Panc1 (cell line): ENCODE measurements around the gene SNCG. TPM values are rescaled to one million over a fixed set of nuclear protein-coding genes. Genes with fewer than 3 reads are reported as not detected.

Source experiments
- ATAC-seq: fragments of 200-7000 bp; cut with Tn5 transposase; 2 replicates; pipeline ENCODE4 v1.9.1; 2020; ENCODE audit warnings: mild to moderate bottlenecking, moderate library complexity
- BruUV-seq: library from RNA; stranded (reverse); fragments of 400-500 nt; replicated peaks from 2 replicates; lab custom pipeline; 2021; lab: Mats Ljungman, UMichigan
- CTCF ChIA-PET: fragments of 300-600 bp; sonication (Branson Sonifier 250); formaldehyde crosslinking; loops from one replicate; lab custom pipeline; 2022; ENCODE audit warnings: antibody characterized with exemption; lab: Charles Lee
- POLR2A ChIA-PET: fragments of 300-600 bp; sonication (Branson Sonifier 250); formaldehyde crosslinking; loops from one replicate; lab custom pipeline; 2022; ENCODE audit warnings: antibody characterized with exemption; lab: Charles Lee
- DNase-seq: peaks from one replicate; pipeline ENCODE4 v3.0.0-alpha.2; 2010; ENCODE audit warnings: low read depth, low spot score
- H3K27ac ChIP-seq: 2 replicates; pipeline ENCODE4 v1.5.1; 2011; ENCODE audit warnings: mild to moderate bottlenecking, low read length, inconsistent platforms
- H3K27me3 ChIP-seq: fragments of 200-500 bp; sonication (Bioruptor generic); 2 replicates; pipeline ENCODE4 v1.6.0; 2014; ENCODE audit warnings: low read length, inconsistent platforms; ENCODE audit not compliant: control insufficient read depth, insufficient read depth
- H3K36me3 ChIP-seq: fragments of 200-500 bp; sonication (Bioruptor generic); 2 replicates; pipeline ENCODE4 v1.5.1; 2014; ENCODE audit warnings: inconsistent platforms, mild to moderate bottlenecking, low read length, moderate library complexity; ENCODE audit not compliant: control insufficient read depth, insufficient read depth
- H3K4me1 ChIP-seq: 2 replicates; pipeline ENCODE4 v1.5.1; 2011; ENCODE audit warnings: inconsistent platforms, mild to moderate bottlenecking, low read length, moderate library complexity; ENCODE audit not compliant: control insufficient read depth, insufficient read depth
- H3K4me3 ChIP-seq, 2 experiments: 2 replicates each; pipeline ENCODE4 v1.5.1; 2011 to 2012; ENCODE audit warnings: low read depth in 2 of 2, low read length in 2 of 2, mild to moderate bottlenecking in 2 of 2, inconsistent platforms in 1 of 2, moderate library complexity in 1 of 2
- H3K9me3 ChIP-seq: fragments of 200-500 bp; sonication (Bioruptor generic); 2 replicates; pipeline ENCODE4 v1.5.1; 2014; ENCODE audit warnings: low read depth, mild to moderate bottlenecking, inconsistent platforms, low read length, moderate library complexity; ENCODE audit not compliant: control insufficient read depth, insufficient read depth
- POLR2AphosphoS5 ChIP-seq: IDR thresholded peaks from 2 replicates; pipeline ENCODE4 v1.6.1; 2012; ENCODE audit warnings: mild to moderate bottlenecking, low read depth, low read length, moderate library complexity
- SIN3A ChIP-seq: IDR thresholded peaks from 2 replicates; pipeline ENCODE4 v1.6.1; 2012; ENCODE audit warnings: low read depth, mild to moderate bottlenecking, low read length, moderate library complexity, borderline replicate concordance; ENCODE audit not compliant: insufficient read depth
- TCF7L2 ChIP-seq: IDR thresholded peaks from 2 replicates; pipeline ENCODE4 v1.6.1; 2011; ENCODE audit warnings: mild to moderate bottlenecking, low read depth, low read length, inconsistent platforms
- in situ Hi-C: cut with HindIII; loops from 2 replicates; pipeline ENCODE4 v1.10.0; 2016; ENCODE audit warnings: low sequenced_read_pairs, low pct_unique_long_range_greater_than_20kb
- intact Hi-C: fragments of 100-400 bp; cut with micrococcal nuclease; formaldehyde crosslinking; loops from one replicate; pipeline ENCODE4 v1.10.0; 2022; ENCODE audit not compliant: unreplicated experiment
- total RNA-seq: library from RNA; stranded (reverse); gene quantifications from one replicate; pipeline ENCODE4 v1.2.1, GENCODE V29; 2021; ENCODE audit not compliant: unreplicated experiment
- TF ChIP-seq, protein P1 (sequence below), 2 experiments: IDR thresholded peaks; 2 replicates each; pipeline ENCODE4 v1.6.1; 2011 to 2012; ENCODE audit warnings: low read depth in 2 of 2, control low read depth in 1 of 2, low read length in 1 of 2, mild to moderate bottlenecking in 1 of 2, moderate library complexity in 1 of 2; ENCODE audit not compliant: insufficient read depth in 1 of 2
- TF ChIP-seq, protein P2 (sequence below): fragments of 450-650 bp; IDR thresholded peaks from 2 replicates; pipeline ENCODE4 v1.5.1; 2017; ENCODE audit warnings: mild to moderate bottlenecking

Gene SNCG
- total RNA-seq, 1 experiment from 2014 or later = 5.2 TPM

DNA sequence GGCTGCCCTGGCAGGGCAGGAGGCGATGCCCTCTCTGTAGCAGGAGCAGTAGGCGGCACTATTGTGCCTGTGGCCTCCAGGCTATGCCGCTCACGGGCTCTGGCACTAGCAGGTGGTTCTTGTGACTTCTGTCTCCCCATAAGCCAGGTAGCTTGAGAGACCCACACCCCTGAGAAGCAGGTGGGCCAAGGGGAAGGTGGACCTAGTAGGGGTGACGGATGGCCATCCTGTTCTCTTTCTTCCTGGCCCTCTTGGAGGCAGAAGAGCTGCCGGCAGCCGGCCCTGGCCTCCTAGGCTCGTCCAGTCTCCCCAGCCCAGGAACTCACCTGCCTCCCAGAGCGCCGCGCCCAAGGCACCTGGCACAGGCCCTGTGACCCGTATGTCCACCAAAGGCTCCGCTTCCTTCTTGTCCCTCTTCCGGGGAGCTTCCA is 16.4 kb upstream of the SNCG start:
- CTCF ChIA-PET = interaction anchor here (0.7 to 2.8 kb wide), 2 partner anchors 27 to 106 kb away, joined by 4 to 13 read pairs; partner anchors contain the start of gene ADIRF
- no peak overlapping the region for H3K4me3 ChIP-seq
- intact Hi-C loops = no loop called here
- no peaks in the 10 kb centered on the region for H3K9me3 ChIP-seq
- H3K27ac ChIP-seq = no peak overlapping the region
- no peaks in the 10 kb centered on the region for H3K36me3 ChIP-seq
- ATAC-seq (no peak), DNase-seq (no peak)
- BruUV-seq = no TSS peak
- in situ Hi-C loops = no loop called here
- H3K27me3 ChIP-seq = no peaks in the 10 kb centered on the region
- TF ChIP-seq TCF7L2 (no peak), SIN3A (no peak), POLR2AphosphoS5 (no peak)
- TF ChIP-seq, protein P1, sequence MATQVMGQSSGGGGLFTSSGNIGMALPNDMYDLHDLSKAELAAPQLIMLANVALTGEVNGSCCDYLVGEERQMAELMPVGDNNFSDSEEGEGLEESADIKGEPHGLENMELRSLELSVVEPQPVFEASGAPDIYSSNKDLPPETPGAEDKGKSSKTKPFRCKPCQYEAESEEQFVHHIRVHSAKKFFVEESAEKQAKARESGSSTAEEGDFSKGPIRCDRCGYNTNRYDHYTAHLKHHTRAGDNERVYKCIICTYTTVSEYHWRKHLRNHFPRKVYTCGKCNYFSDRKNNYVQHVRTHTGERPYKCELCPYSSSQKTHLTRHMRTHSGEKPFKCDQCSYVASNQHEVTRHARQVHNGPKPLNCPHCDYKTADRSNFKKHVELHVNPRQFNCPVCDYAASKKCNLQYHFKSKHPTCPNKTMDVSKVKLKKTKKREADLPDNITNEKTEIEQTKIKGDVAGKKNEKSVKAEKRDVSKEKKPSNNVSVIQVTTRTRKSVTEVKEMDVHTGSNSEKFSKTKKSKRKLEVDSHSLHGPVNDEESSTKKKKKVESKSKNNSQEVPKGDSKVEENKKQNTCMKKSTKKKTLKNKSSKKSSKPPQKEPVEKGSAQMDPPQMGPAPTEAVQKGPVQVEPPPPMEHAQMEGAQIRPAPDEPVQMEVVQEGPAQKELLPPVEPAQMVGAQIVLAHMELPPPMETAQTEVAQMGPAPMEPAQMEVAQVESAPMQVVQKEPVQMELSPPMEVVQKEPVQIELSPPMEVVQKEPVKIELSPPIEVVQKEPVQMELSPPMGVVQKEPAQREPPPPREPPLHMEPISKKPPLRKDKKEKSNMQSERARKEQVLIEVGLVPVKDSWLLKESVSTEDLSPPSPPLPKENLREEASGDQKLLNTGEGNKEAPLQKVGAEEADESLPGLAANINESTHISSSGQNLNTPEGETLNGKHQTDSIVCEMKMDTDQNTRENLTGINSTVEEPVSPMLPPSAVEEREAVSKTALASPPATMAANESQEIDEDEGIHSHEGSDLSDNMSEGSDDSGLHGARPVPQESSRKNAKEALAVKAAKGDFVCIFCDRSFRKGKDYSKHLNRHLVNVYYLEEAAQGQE (IDR thresholded peaks at IDR 0.05; ENCODE audit: insufficient read depth in 1 of 2, low read depth in 2 of 2, low read length in 1 of 2) = no peak
- TF ChIP-seq, protein P2, sequence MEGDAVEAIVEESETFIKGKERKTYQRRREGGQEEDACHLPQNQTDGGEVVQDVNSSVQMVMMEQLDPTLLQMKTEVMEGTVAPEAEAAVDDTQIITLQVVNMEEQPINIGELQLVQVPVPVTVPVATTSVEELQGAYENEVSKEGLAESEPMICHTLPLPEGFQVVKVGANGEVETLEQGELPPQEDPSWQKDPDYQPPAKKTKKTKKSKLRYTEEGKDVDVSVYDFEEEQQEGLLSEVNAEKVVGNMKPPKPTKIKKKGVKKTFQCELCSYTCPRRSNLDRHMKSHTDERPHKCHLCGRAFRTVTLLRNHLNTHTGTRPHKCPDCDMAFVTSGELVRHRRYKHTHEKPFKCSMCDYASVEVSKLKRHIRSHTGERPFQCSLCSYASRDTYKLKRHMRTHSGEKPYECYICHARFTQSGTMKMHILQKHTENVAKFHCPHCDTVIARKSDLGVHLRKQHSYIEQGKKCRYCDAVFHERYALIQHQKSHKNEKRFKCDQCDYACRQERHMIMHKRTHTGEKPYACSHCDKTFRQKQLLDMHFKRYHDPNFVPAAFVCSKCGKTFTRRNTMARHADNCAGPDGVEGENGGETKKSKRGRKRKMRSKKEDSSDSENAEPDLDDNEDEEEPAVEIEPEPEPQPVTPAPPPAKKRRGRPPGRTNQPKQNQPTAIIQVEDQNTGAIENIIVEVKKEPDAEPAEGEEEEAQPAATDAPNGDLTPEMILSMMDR = no peak
- no peaks in the 10 kb centered on the region for H3K4me1 ChIP-seq
- POLR2A ChIA-PET = no interaction called here

DNA sequence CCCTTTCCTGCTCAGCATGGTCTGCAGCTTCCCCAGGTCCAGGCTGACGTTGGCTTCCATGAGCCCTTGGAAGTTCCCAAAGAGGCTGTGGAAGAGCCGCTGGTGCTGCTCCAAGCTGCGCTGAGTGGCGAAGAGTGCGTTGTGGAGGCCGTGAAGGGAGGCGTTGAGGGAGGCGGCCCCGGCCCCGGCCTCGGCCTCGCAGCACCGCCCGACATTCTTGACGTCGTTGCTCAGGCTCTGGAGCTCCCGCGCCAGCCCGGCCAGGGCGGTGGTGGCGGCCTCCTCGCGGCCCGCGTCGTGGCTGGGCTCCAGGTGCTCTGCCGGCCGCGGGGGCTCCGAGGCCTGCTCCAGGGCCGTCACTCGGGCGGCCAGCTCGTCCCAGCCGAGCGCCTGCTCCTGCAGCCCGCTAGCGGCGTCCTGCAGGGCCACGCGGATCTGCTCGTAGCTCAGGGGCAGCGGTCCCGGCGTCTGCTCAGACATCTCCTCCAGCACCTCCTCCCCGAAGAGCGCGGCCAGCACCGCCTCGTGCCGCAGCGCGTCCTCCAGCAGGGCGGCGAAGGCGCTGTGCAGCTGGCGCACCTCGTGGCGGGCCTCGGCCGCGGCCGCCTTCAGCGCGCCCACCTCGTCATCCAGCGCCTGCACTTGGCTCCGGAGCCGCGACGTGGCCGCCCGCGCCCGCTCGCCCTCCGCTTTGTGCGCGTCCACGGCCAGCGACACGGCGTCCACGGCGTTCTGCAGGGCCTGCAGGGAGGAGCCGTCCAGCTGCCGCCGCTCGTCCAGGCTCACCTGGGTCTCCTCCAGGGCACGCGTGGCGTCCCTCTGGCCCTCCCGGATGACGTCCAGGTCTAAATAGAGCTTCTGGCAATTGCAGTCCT is 15.7 kb upstream of the SNCG start:
- DNase-seq (no peak), ATAC-seq (no peak)
- no peaks in the 10 kb centered on the region for H3K9me3 ChIP-seq
- ChIA-PET CTCF (interaction anchor here (0.7 to 2.8 kb wide), 3 partner anchors 18 to 106 kb away, joined by 4 to 13 read pairs (median 7); partner anchors contain the start of gene ADIRF), POLR2A (no interaction called here)
- no TSS peak for BruUV-seq
- intact Hi-C loops (no loop called here), in situ Hi-C loops (no loop called here)
- no peak overlapping the region for H3K4me3 ChIP-seq
- H3K4me1 ChIP-seq = no peaks in the 10 kb centered on the region
- no peak for TF ChIP-seq TCF7L2
- TF ChIP-seq, protein P1 (IDR thresholded peaks at IDR 0.05; ENCODE audit: insufficient read depth in 1 of 2, low read depth in 2 of 2, low read length in 1 of 2) = no peak
- TF ChIP-seq, protein P2 = no peak
- TF ChIP-seq POLR2AphosphoS5 = no peak
- no peak for TF ChIP-seq SIN3A
- no peaks in the 10 kb centered on the region for H3K27me3 ChIP-seq
- no peak overlapping the region for H3K27ac ChIP-seq
- no peaks in the 10 kb centered on the region for H3K36me3 ChIP-seq
